CD4-positive, alpha-beta T cell (primary cell): Measurements from ENCODE around the gene GRK4. TPM values are rescaled to one million over a fixed set of nuclear protein-coding genes. Genes with fewer than 3 reads are reported as not detected.

ENCODE experiments used
- ATAC-seq: fragments of 200-7000 bp; cut with Tn5 transposase; one replicate; pipeline ENCODE4 v1.10.0; 2022; ENCODE audit warnings: mild to moderate bottlenecking; ENCODE audit not compliant: poor library complexity
- CTCF ChIA-PET: fragments of 350-600 bp; sonication (Branson Sonifier 250); formaldehyde crosslinking; loops from one replicate; lab custom pipeline; 2021; ENCODE audit warnings: antibody characterized with exemption, inconsistent platforms; lab: Charles Lee
- POLR2A ChIA-PET: fragments of 350-600 bp; sonication (Branson Sonifier 250); formaldehyde crosslinking; loops from one replicate; lab custom pipeline; 2021; ENCODE audit warnings: antibody characterized with exemption, inconsistent platforms; lab: Charles Lee
- DNase-seq, 14 experiments: peaks; one replicate each; pipeline ENCODE4 v3.0.0-alpha.2; 2013 to 2020; ENCODE audit warnings: mixed read lengths in 2 of 14
- H3K27ac ChIP-seq, 2 donors: one replicate each; pipeline versions ENCODE4 v1.5.1 to v1.7.0; 2013; ENCODE audit warnings: low read length in 2 of 2, low read depth in 1 of 2, mild to moderate bottlenecking in 1 of 2
- H3K27me3 ChIP-seq, 2 experiments: 1 replicate in 1 of 2; 2 replicates in 1 of 2; pipeline versions ENCODE4 v1.6.1 to v1.7.0; 2013; ENCODE audit warnings: low read length in 2 of 2, control low read depth in 1 of 2, mild to moderate bottlenecking in 1 of 2, moderate library complexity in 1 of 2; ENCODE audit not compliant: insufficient read depth in 2 of 2, control insufficient read depth in 1 of 2
- H3K36me3 ChIP-seq: one replicate; pipeline ENCODE4 v1.6.1; 2013; ENCODE audit warnings: low read length, control low read depth; ENCODE audit not compliant: insufficient read depth
- H3K4me1 ChIP-seq: one replicate; pipeline ENCODE4 v1.6.1; 2013; ENCODE audit warnings: low read length, control low read depth; ENCODE audit not compliant: insufficient read depth
- H3K4me3 ChIP-seq: one replicate; pipeline ENCODE4 v1.5.1; 2013; ENCODE audit warnings: mild to moderate bottlenecking, low read length, moderate library complexity
- H3K9me3 ChIP-seq, 2 experiments: 1 replicate in 1 of 2; 2 replicates in 1 of 2; pipeline versions ENCODE4 v1.6.1 to v1.7.0; 2013; ENCODE audit warnings: low read length in 2 of 2, mild to moderate bottlenecking in 2 of 2, control low read depth in 1 of 2, moderate library complexity in 1 of 2; ENCODE audit not compliant: control insufficient read depth in 1 of 2, insufficient read depth in 1 of 2
- H3K27ac Mint-ChIP-seq: one replicate; pipeline ENCODE4 v1.8.0; 2020; ENCODE audit warnings: mixed read lengths
- H3K27me3 Mint-ChIP-seq: one replicate; pipeline ENCODE4 v1.8.0; 2021; ENCODE audit warnings: mixed read lengths
- H3K36me3 Mint-ChIP-seq: one replicate; pipeline ENCODE4 v1.8.0; 2021; ENCODE audit warnings: low read depth, mixed read lengths
- H3K4me1 Mint-ChIP-seq: one replicate; pipeline ENCODE4 v1.8.0; 2021; ENCODE audit warnings: low read depth, mixed read lengths
- H3K4me3 Mint-ChIP-seq: one replicate; pipeline ENCODE4 v1.8.0; 2020; ENCODE audit warnings: mild to moderate bottlenecking, mixed read lengths
- H3K9me3 Mint-ChIP-seq: one replicate; pipeline ENCODE4 v1.8.0; 2020; ENCODE audit warnings: mixed read lengths
- intact Hi-C, 2 experiments: fragments of 100-400 bp; cut with DNase I in 1 of 2; cut with micrococcal nuclease in 1 of 2; formaldehyde crosslinking; loops; one replicate each; pipeline versions ENCODE4 v1.15.1 to v1.9.0; 2023 to 2025; cut with DNase I, micrococcal nuclease
- total RNA-seq, 174 experiments: library from RNA in 2 of 174; stranded (reverse) in 2 of 174; gene quantifications; one replicate each; pipeline ENCODE4 v1.2.3 and lab custom pipeline; 2021 to 2026
- TF ChIP-seq, protein P1 (sequence below): fragments of 200-600 bp; IDR thresholded peaks from one replicate; pipeline ENCODE4 v1.8.0; 2022; ENCODE audit warnings: antibody characterized with exemption, mild to moderate bottlenecking

GRK4 gene
- total RNA-seq, 2 experiments from 2014 or later, result 1.2 to 1.8 TPM

DNA sequence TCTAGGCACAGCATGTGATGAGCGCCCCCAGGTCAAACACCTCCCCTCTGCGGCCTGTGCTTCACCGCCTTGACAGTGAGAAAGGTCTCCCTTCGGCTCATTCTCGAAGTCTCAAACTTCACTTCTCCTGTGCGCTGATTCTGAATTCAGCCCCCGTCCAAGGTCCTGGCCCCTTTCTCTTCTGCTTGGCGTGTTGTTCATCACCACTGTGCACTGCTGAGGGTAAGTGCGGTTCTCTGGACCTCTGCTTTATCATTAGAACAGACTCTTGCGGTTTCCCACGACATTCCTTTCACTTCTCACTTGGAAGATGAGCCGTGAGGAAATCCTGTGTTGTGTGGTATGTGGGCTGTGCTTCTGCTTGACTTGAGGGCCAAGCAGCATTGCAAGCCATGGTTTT is 99.1 kb downstream of the GRK4 start:
- TF ChIP-seq, protein P1, sequence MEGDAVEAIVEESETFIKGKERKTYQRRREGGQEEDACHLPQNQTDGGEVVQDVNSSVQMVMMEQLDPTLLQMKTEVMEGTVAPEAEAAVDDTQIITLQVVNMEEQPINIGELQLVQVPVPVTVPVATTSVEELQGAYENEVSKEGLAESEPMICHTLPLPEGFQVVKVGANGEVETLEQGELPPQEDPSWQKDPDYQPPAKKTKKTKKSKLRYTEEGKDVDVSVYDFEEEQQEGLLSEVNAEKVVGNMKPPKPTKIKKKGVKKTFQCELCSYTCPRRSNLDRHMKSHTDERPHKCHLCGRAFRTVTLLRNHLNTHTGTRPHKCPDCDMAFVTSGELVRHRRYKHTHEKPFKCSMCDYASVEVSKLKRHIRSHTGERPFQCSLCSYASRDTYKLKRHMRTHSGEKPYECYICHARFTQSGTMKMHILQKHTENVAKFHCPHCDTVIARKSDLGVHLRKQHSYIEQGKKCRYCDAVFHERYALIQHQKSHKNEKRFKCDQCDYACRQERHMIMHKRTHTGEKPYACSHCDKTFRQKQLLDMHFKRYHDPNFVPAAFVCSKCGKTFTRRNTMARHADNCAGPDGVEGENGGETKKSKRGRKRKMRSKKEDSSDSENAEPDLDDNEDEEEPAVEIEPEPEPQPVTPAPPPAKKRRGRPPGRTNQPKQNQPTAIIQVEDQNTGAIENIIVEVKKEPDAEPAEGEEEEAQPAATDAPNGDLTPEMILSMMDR, result no peak
- no peak for DNase-seq
- Histone ChIP-seq H3K4me3 (no peak overlapping the region), H3K4me1 (no peaks in the 10 kb centered on the region), H3K27ac (no peak overlapping the region), H3K9me3 (peaks cover 4 to 5% of the 10 kb centered on the region in 2 experiments), H3K36me3 (no peaks in the 10 kb centered on the region), H3K27me3 (peaks cover 0 to 3% of the 10 kb centered on the region in 2 experiments)
- ChIA-PET CTCF (no interaction called here), POLR2A (no interaction called here)
- peaks cover 4% of the 10 kb centered on the region for H3K27me3 Mint-ChIP-seq
- H3K36me3 Mint-ChIP-seq, result no peaks in the 10 kb centered on the region
- intact Hi-C loops, result no loop called here
- no peak overlapping the region for H3K27ac Mint-ChIP-seq
- H3K4me3 Mint-ChIP-seq, result no peak overlapping the region
- no peak for ATAC-seq
- no peaks in the 10 kb centered on the region for H3K4me1 Mint-ChIP-seq
- no peaks in the 10 kb centered on the region for H3K9me3 Mint-ChIP-seq

GRCh38 chr4:3065551-3065950 is 102.2 kb downstream of the GRK4 start:
- POLR2A ChIA-PET, result no interaction called here
- Mint-ChIP-seq H3K4me3 (no peak overlapping the region), H3K27me3 (peaks cover 4% of the 10 kb centered on the region), H3K9me3 (no peaks in the 10 kb centered on the region), H3K27ac (no peak overlapping the region), H3K4me1 (no peaks in the 10 kb centered on the region), H3K36me3 (no peaks in the 10 kb centered on the region)
- no peak for DNase-seq
- TF ChIP-seq, protein P1, result no peak
- Histone ChIP-seq H3K27me3 (peaks cover 0 to 3% of the 10 kb centered on the region in 2 experiments), H3K9me3 (peaks cover 4 to 5% of the 10 kb centered on the region in 2 experiments), H3K36me3 (no peaks in the 10 kb centered on the region), H3K27ac (no peak overlapping the region), H3K4me3 (no peak overlapping the region), H3K4me1 (no peaks in the 10 kb centered on the region)
- CTCF ChIA-PET, result interaction anchor here (0.6 kb wide), 1 partner anchor 18 kb away, joined by 4 read pairs; no protein-coding TSS in a partner anchor
- ATAC-seq, result no peak
- intact Hi-C loops, result no loop called here

GRCh38 chr4:3066836-3067400 is 103.5 kb downstream of the GRK4 start:
- H3K4me1 ChIP-seq, result no peaks in the 10 kb centered on the region
- ChIA-PET CTCF (no interaction called here), POLR2A (no interaction called here)
- no peaks in the 10 kb centered on the region for H3K36me3 ChIP-seq
- no peaks in the 10 kb centered on the region for H3K4me1 Mint-ChIP-seq
- ATAC-seq, result no peak
- TF ChIP-seq, protein P1, result no peak
- intact Hi-C loops, result no loop called here
- H3K9me3 Mint-ChIP-seq, result no peaks in the 10 kb centered on the region
- H3K4me3 ChIP-seq, result no peak overlapping the region
- H3K27me3 ChIP-seq, result peaks cover 0 to 3% of the 10 kb centered on the region in 2 experiments
- H3K9me3 ChIP-seq, result peaks cover 4 to 5% of the 10 kb centered on the region in 2 experiments
- no peak overlapping the region for H3K4me3 Mint-ChIP-seq
- no peak overlapping the region for H3K27ac Mint-ChIP-seq
- no peak for DNase-seq
- H3K27me3 Mint-ChIP-seq, result no peaks in the 10 kb centered on the region
- no peak overlapping the region for H3K27ac ChIP-seq
- no peaks in the 10 kb centered on the region for H3K36me3 Mint-ChIP-seq
